AG09319 (cell line): ENCODE data around the gene SUPT4H1.

Source experiments
- DNase-seq: peaks from one replicate; pipeline ENCODE4 v3.0.0-alpha.2; 2010; ENCODE audit warnings: low read depth; ENCODE audit errors: extremely low read depth
- TF ChIP-seq, protein P1 (sequence below): IDR thresholded peaks from 2 replicates; pipeline ENCODE4 v1.5.1; 2011; ENCODE audit warnings: low read depth, mild to moderate bottlenecking, inconsistent platforms, low read length, moderate library complexity

The SUPT4H1 gene

DNA sequence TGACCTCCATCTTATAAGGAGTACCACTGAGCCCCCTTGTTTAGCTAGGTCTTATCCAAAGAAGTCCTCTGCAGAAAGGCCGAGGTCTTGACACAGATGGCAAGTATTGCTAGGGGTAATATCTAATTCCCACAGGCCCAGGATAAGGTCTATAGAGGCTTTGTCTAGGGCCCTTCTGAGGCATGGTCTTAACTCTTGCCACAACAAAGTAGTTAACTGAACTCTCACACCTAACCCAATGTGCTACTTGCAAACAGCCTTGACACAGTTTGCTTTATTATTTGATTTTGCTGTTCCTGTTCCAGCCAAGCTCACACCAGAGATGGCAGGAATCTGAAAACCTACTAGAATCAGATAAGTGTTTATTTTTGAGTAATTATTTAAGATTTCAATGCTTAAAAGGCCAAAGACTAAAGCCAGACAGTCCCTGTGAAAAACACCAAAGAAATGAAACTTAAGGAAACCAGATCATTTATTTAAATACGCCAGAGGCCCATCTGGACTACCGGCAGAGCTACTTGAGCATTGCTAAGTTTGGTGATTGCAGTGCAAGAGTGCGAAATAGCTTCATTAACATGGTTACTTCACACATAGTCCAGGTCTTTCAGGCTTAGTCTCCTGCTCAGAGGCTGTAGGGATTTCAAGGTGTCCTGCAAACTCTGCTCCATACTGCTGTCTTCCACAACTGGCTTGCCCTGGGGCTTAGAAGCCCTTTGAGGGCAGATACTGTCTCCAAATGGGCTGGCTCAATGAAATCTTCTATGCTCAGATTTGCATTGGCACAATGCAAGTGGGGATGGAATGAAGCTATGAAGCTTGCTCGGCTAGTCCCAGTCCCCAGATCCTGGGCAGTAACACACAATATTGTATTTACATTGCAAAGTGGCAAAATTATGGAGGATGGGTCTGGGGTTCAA, 28.5 kb upstream of the SUPT4H1 start:
- TF ChIP-seq, protein P1, sequence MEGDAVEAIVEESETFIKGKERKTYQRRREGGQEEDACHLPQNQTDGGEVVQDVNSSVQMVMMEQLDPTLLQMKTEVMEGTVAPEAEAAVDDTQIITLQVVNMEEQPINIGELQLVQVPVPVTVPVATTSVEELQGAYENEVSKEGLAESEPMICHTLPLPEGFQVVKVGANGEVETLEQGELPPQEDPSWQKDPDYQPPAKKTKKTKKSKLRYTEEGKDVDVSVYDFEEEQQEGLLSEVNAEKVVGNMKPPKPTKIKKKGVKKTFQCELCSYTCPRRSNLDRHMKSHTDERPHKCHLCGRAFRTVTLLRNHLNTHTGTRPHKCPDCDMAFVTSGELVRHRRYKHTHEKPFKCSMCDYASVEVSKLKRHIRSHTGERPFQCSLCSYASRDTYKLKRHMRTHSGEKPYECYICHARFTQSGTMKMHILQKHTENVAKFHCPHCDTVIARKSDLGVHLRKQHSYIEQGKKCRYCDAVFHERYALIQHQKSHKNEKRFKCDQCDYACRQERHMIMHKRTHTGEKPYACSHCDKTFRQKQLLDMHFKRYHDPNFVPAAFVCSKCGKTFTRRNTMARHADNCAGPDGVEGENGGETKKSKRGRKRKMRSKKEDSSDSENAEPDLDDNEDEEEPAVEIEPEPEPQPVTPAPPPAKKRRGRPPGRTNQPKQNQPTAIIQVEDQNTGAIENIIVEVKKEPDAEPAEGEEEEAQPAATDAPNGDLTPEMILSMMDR = no peak
- no peak for DNase-seq

DNA sequence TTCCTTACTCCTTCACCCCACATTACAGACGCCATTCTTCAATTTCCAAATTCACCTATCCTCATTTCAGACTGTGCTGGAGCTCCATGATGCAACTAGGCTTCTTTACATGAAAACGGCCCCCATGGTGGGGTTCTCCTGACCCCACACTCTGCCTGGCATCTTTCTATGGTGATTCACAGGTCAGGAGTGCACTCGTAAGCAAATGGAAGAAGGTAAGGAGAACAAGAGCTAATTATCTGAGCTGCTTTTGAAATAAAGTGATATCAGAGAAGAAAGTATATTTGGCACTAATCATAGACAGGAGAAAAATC, 27.5 kb upstream of the SUPT4H1 start:
- TF ChIP-seq, protein P1 = no peak
- no peak for DNase-seq

GRCh38 chr17:58378733-58379510, 26.9 kb upstream of the SUPT4H1 start:
- no peak for DNase-seq

DNA sequence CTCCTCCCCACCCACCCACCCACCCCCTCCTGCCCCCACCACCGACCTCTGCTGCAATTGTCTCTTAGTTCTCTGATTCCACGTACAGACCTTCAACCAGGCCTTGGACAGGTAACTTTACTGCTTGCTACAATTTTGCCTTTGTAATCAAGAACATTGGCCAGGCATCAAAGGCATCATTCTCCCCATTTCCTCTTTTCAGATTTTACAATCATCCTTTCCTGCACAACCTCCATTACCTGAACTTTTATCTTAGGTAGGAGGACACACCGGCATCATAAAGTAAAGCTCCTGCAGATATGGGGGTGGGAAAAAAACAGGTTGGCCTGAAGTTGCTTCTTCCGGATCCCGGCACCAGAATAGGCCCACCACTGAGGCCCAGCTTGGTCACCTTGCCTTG, 25.7 kb upstream of the SUPT4H1 start:
- DNase-seq = no peak
- TF ChIP-seq, protein P1 = no peak

More at GRCh38 chr17:58378733-58379510, 26.9 kb upstream of the SUPT4H1 start:
- TF ChIP-seq, protein P1 = no peak

DNA sequence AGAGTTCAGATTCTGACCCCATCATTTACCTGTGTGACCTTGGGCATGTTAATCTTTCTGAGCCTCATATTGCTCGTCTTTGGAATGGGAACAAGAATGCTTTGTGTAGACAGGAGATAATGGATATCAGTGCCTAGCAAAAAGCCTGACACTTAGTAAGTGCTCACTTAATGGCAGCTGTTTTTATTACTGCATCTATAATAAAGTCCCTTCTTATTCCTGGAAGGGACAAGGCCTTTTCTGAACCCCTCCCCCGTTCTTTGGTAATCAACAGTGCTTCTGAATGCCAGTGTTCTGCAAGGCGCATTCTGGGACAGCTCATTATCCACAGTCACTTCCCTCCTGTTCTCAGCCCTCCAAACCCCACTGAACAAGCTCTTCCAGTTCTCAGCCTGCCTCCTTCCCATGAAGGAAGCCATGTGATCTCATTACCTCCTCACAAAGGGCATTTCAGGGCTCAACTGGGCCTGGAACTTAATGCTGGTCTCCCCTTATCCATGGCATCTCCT, 25.1 kb upstream of the SUPT4H1 start:
- DNase-seq = no peak

GRCh38 chr17:58376472-58377000, 24.5 kb upstream of the SUPT4H1 start:
- no peak for DNase-seq
- TF ChIP-seq, protein P1 = no peak

More for the DNA sequence above, 25.1 kb upstream of the SUPT4H1 start:
- TF ChIP-seq, protein P1 = no peak
